DOHH2 (cell line): Measurements from ENCODE around the gene CHI3L1.

Experiments
- EZH2phosphoT487 ChIP-seq: fragments of 200-600 bp; sonication (generic); IDR thresholded peaks from 2 replicates; pipeline ENCODE4 v1.6.1; 2017; ENCODE audit warnings: borderline replicate concordance, mild to moderate bottlenecking, antibody characterized with exemption, low read length, moderate library complexity, mixed read lengths
- TF ChIP-seq, protein P1 (sequence below): fragments of 200-600 bp; sonication (generic); IDR thresholded peaks from one replicate; pipeline ENCODE4 v1.5.1; 2014; ENCODE audit warnings: antibody characterized with exemption, mild to moderate bottlenecking, low read depth, low read length; ENCODE audit not compliant: poor library complexity, severe bottlenecking

DNA sequence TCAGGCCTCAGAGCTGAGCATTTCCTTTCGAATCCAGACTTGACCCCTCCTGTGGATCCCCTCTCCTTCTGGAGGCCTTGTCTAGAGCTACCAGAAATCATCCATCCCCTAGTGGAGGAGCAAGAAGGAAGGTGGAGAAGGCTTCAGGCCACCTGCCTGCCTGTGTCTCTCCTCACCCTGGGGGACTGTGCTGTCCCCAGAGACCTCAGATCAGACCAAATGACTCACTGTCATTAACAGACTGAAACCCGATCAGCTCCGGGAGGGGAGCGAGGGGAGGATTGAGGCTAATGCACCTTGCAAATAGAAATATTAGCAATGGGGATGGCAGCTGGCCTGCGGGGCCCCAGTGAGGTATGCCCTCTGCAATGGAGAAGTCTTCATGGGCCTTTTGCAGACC, 12.9 kb downstream of the CHI3L1 start:
- TF ChIP-seq, protein P1, sequence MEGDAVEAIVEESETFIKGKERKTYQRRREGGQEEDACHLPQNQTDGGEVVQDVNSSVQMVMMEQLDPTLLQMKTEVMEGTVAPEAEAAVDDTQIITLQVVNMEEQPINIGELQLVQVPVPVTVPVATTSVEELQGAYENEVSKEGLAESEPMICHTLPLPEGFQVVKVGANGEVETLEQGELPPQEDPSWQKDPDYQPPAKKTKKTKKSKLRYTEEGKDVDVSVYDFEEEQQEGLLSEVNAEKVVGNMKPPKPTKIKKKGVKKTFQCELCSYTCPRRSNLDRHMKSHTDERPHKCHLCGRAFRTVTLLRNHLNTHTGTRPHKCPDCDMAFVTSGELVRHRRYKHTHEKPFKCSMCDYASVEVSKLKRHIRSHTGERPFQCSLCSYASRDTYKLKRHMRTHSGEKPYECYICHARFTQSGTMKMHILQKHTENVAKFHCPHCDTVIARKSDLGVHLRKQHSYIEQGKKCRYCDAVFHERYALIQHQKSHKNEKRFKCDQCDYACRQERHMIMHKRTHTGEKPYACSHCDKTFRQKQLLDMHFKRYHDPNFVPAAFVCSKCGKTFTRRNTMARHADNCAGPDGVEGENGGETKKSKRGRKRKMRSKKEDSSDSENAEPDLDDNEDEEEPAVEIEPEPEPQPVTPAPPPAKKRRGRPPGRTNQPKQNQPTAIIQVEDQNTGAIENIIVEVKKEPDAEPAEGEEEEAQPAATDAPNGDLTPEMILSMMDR = no peak
- TF ChIP-seq EZH2phosphoT487 = no peak
